Measurements from ENCODE around the gene FOXO1.
A peak's percentile ranks its signal among the peaks of the same experiment; 100 is the strongest.

Gene FOXO1

GRCh38 chr13:40570930-40571329 is 95.5 kb downstream of the FOXO1 start:
- DNase-seq (ENCODE audit: low spot score) = no peak
- TF ChIP-seq, protein P1, sequence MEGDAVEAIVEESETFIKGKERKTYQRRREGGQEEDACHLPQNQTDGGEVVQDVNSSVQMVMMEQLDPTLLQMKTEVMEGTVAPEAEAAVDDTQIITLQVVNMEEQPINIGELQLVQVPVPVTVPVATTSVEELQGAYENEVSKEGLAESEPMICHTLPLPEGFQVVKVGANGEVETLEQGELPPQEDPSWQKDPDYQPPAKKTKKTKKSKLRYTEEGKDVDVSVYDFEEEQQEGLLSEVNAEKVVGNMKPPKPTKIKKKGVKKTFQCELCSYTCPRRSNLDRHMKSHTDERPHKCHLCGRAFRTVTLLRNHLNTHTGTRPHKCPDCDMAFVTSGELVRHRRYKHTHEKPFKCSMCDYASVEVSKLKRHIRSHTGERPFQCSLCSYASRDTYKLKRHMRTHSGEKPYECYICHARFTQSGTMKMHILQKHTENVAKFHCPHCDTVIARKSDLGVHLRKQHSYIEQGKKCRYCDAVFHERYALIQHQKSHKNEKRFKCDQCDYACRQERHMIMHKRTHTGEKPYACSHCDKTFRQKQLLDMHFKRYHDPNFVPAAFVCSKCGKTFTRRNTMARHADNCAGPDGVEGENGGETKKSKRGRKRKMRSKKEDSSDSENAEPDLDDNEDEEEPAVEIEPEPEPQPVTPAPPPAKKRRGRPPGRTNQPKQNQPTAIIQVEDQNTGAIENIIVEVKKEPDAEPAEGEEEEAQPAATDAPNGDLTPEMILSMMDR (IDR thresholded peaks at IDR 0.05) = no peak
- H3K4me3 ChIP-seq = no peak overlapping the region
- H3K27ac ChIP-seq = no peak overlapping the region

GRCh38 chr13:40569024-40569350 is 97.5 kb downstream of the FOXO1 start:
- no peak overlapping the region for H3K4me3 ChIP-seq
- no peak for DNase-seq (ENCODE audit: low spot score)
- TF ChIP-seq, protein P1 (IDR thresholded peaks at IDR 0.05) = no peak
- no peak overlapping the region for H3K27ac ChIP-seq

- H3K27ac ChIP-seq = no peak overlapping the region
- DNase-seq (ENCODE audit: low spot score) = no peak
- TF ChIP-seq, protein P1 (IDR thresholded peaks at IDR 0.05) = no peak
- H3K4me3 ChIP-seq = no peak overlapping the region
These were observed 98.0 kb downstream of the FOXO1 start for GRCh38 chr13:40568246-40569023.

DNA sequence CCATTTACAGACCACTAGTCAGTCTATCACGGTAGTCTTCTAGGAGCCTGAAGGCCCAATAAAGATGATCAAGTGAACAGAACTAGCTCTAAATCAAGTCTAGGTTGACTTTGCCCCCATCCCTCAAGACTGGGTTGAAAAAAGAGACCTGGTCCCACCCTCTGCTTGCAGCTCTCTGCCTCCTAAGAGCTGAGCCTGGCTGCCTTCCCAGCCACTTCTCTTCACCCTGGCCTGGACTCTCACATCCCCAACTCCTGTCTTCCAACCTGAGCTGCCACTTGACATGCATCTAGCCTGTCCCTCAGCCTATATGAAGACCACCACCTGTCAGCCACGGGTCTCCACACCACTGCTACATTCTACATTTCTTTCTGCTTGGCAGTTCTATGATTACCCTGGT is 99.6 kb downstream of the FOXO1 start:
- Histone ChIP-seq H3K4me3 (no peak overlapping the region), H3K27ac (no peak overlapping the region)
- TF ChIP-seq, protein P1 (IDR thresholded peaks at IDR 0.05) = no peak
- no peak for DNase-seq (ENCODE audit: low spot score)

DNA sequence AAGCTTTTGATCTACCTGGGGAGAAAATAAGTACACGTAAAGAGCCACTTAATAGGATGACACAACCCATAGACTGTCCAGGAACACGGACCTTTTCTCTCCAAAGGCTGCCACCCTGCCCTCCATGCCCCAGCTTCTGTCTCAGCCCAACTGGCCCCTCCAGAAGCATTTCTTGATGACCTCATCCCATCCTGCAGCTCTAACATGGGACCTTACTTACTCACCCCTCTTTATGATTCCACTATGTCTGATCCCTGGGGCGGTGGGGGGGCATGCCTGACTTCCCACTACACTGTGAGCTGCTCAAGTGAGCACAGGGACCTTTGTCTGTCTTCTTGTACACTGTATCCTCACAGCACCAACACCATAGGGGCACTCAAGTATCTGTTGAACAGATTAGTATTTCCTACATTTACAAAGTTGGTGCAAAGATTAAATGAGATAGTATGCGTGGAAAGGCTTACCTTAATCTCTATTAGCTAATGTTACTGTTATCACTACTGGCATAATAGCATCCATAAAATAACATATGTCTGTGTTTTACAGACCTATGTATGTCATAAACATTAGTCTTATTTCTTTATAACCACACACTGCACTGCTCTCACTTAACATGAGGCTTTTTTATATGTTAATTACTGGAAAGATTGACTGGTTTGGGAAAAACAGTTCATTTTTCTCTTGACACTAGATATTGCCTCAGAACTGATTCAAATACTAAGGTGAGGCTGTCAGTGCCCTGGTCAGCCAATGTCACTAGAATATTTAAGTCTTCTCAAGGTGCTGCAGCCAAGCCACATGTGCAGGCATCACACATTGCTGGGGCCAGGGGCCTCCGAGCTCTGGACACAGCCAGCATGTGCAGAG is 100.9 kb downstream of the FOXO1 start:
- DNase-seq (ENCODE audit: low spot score) = no peak
- no peak overlapping the region for H3K4me3 ChIP-seq
- TF ChIP-seq, protein P1 (IDR thresholded peaks at IDR 0.05) = no peak
- no peak overlapping the region for H3K27ac ChIP-seq

DNA sequence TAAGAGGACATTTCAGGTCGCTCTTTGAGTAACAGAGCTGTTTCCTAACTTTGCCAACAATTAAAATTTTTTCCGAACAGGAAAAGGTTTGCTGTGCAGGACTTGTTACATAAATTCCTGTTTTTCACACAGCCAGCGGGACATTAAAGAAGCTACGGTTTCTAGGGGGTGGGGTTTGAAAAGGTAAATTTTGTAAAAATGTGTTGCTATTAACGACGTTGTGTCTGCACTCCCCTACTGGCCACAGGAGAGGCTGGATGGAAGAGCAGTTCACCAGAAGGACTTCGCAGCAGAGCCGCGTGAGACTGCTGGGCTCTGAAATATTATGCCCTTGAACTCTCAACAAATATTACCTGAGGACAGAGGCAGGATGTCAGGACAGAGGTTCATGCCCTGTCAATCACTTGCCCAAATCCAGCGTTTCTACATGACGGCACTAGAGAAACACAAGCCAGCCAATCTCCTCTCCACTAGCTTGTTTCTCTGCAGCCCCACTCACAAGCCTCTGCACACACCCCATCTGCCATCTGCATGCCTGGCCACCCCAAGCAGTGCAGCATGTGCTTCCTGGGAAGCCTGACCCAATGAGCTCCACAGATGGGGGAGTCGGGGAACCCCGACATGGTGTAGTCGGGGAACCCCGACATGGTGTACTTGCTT is 102.0 kb downstream of the FOXO1 start:
- Histone ChIP-seq H3K4me3 (peak overlapping the region; percentile 32), H3K27ac (peak overlapping the region in 1 of 2 donors; percentile 49)
- no peak for DNase-seq (ENCODE audit: low spot score)
- TF ChIP-seq, protein P1 (IDR thresholded peaks at IDR 0.05) = no peak
